H1 (cell line): Measurements from ENCODE around the gene TNS1. TPM values are rescaled to one million over a fixed set of nuclear protein-coding genes. Genes with fewer than 3 reads are reported as not detected.

Experiments
- CTCF ChIA-PET: fragments of 300-600 bp; sonication (Branson Sonifier 250); formaldehyde crosslinking; loops from one replicate; lab custom pipeline; 2021; ENCODE audit not compliant: partially characterized antibody; lab: Charles Lee
- POLR2A ChIA-PET: fragments of 300-600 bp; sonication (Branson Sonifier 250); formaldehyde crosslinking; loops from one replicate; lab custom pipeline; 2021; ENCODE audit warnings: inconsistent platforms; ENCODE audit not compliant: partially characterized antibody; lab: Charles Lee
- DNase-seq, 2 experiments: peaks; one replicate each; pipeline versions ENCODE4 v3.0.0 to v3.0.0-alpha.2; 2010 to 2022; ENCODE audit warnings: low spot score in 2 of 2, low read depth in 1 of 2, mixed read lengths in 1 of 2
- FAIRE-seq: peaks from 2 replicates; lab custom pipeline; 2011; peaks lifted over from hg19 to GRCh38; lab: Jason Lieb, UNC
- H2AFZ ChIP-seq: 2 replicates; pipeline ENCODE4 v1.8.1; 2012; ENCODE audit warnings: low read length, inconsistent platforms
- H2AK5ac ChIP-seq: 2 replicates; pipeline ENCODE4 v1.6.1; 2013; ENCODE audit warnings: low read depth, low read length
- H2BK120ac ChIP-seq: replicated peaks from 2 replicates; pipeline ENCODE3; 2013; ENCODE audit warnings: low read depth, low read length, inconsistent platforms
- H2BK12ac ChIP-seq: 2 replicates; pipeline ENCODE4 v1.6.1; 2013; ENCODE audit warnings: low read depth, low read length
- H2BK15ac ChIP-seq: 2 replicates; pipeline ENCODE4 v1.6.1; 2013; ENCODE audit warnings: low read length
- H2BK20ac ChIP-seq: 2 replicates; pipeline ENCODE4 v1.6.1; 2013; ENCODE audit warnings: low read length
- H2BK5ac ChIP-seq: 2 replicates; pipeline ENCODE4 v1.6.1; 2013; ENCODE audit warnings: low read depth, low read length
- H3K14ac ChIP-seq: 2 replicates; pipeline ENCODE4 v1.6.1; 2013; ENCODE audit warnings: inconsistent platforms; ENCODE audit not compliant: insufficient read length
- H3K18ac ChIP-seq: 2 replicates; pipeline ENCODE4 v1.6.1; 2013; ENCODE audit warnings: low read length; ENCODE audit errors: extremely low read depth
- H3K23ac ChIP-seq: 2 replicates; pipeline ENCODE4 v1.6.1; 2013; ENCODE audit warnings: inconsistent platforms; ENCODE audit not compliant: insufficient read length
- H3K23me2 ChIP-seq: 2 replicates; pipeline ENCODE4 v1.6.1; 2013; ENCODE audit warnings: low read depth, low read length
- H3K27ac ChIP-seq: 2 replicates; pipeline ENCODE4 v1.6.1; 2011; ENCODE audit warnings: low read depth, low read length, inconsistent platforms
- H3K27me3 ChIP-seq, 4 experiments: replicated peaks in 1 of 4; 1 replicate in 1 of 4; 2 replicates in 3 of 4; pipeline versions ENCODE4 v1.6.1 to v1.8.1; 2011 to 2013; ENCODE audit warnings: low read length in 3 of 4, mild to moderate bottlenecking in 3 of 4, inconsistent platforms in 2 of 4, mixed read lengths in 2 of 4, moderate library complexity in 1 of 4; ENCODE audit not compliant: control insufficient read depth in 3 of 4, insufficient read depth in 3 of 4; ENCODE audit errors: extremely low read depth in 1 of 4
- H3K36me3 ChIP-seq, 4 experiments: 2 replicates each; pipeline versions ENCODE4 v1.6.1 to v1.8.1; 2011 to 2013; ENCODE audit warnings: mild to moderate bottlenecking in 4 of 4, low read length in 3 of 4, moderate library complexity in 2 of 4, control low read depth in 1 of 4, inconsistent platforms in 1 of 4; ENCODE audit not compliant: insufficient read depth in 4 of 4, control insufficient read depth in 2 of 4
- H3K4ac ChIP-seq: replicated peaks from 2 replicates; pipeline ENCODE3; 2013; ENCODE audit warnings: low read length, low read depth, mixed read lengths, inconsistent platforms; ENCODE audit not compliant: insufficient read length
- H3K4me1 ChIP-seq, 4 experiments: replicated peaks in 1 of 4; 1 replicate in 1 of 4; 2 replicates in 3 of 4; pipeline versions ENCODE4 v1.6.1 to v1.8.1; 2011 to 2013; ENCODE audit warnings: low read length in 3 of 4, inconsistent platforms in 2 of 4, mixed read lengths in 1 of 4; ENCODE audit not compliant: insufficient read depth in 4 of 4, control insufficient read depth in 3 of 4
- H3K4me2 ChIP-seq, 2 experiments: 2 replicates each; pipeline versions ENCODE4 v1.6.1 to v1.8.1; 2011 to 2013; ENCODE audit warnings: low read depth in 2 of 2, low read length in 2 of 2, control low read depth in 1 of 2, inconsistent platforms in 1 of 2, mild to moderate bottlenecking in 1 of 2; ENCODE audit not compliant: insufficient read depth in 1 of 2
- H3K4me3 ChIP-seq, 4 experiments: fragments of 200-600, 300-600 bp in 1 of 4; sonication (generic), shearing (Covaris generic), sonication (Bioruptor Twin) in 1 of 4; 2 replicates each; pipeline versions ENCODE4 v1.5.1 to v1.8.1; 2011 to 2016; ENCODE audit warnings: low read length in 4 of 4, low read depth in 3 of 4, control low read depth in 2 of 4, inconsistent platforms in 2 of 4, mild to moderate bottlenecking in 2 of 4, mixed read lengths in 1 of 4, moderate library complexity in 1 of 4; ENCODE audit not compliant: insufficient read depth in 2 of 4; ENCODE audit errors: extremely low read depth in 1 of 4
- H3K56ac ChIP-seq: replicated peaks from 2 replicates; pipeline ENCODE3; 2013; ENCODE audit warnings: low read depth, mild to moderate bottlenecking, mixed read lengths, low read length, inconsistent platforms; ENCODE audit not compliant: insufficient read length
- H3K79me1 ChIP-seq: 2 replicates; pipeline ENCODE4 v1.6.1; 2013; ENCODE audit warnings: low read depth, low read length, control low read depth
- H3K79me2 ChIP-seq, 2 experiments: 2 replicates each; pipeline versions ENCODE4 v1.6.1 to v1.8.1; 2012 to 2013; ENCODE audit warnings: low read length in 2 of 2, mild to moderate bottlenecking in 2 of 2, inconsistent platforms in 1 of 2; ENCODE audit not compliant: insufficient read depth in 2 of 2, control insufficient read depth in 1 of 2
- H3K9ac ChIP-seq, 4 experiments: replicated peaks in 1 of 4; 1 replicate in 1 of 4; 2 replicates in 3 of 4; pipeline versions ENCODE4 v1.6.1 to v1.8.1; 2011 to 2013; ENCODE audit warnings: low read depth in 3 of 4, low read length in 3 of 4, control low read depth in 2 of 4, mild to moderate bottlenecking in 2 of 4, moderate library complexity in 2 of 4, inconsistent platforms in 1 of 4; ENCODE audit errors: extremely low read depth in 1 of 4
- H3K9me3 ChIP-seq, 2 experiments: 2 replicates each; pipeline versions ENCODE4 v1.6.1 to v1.8.1; 2012 to 2013; ENCODE audit warnings: mild to moderate bottlenecking in 2 of 2, moderate library complexity in 2 of 2, control low read depth in 1 of 2, inconsistent platforms in 1 of 2, low read depth in 1 of 2, low read length in 1 of 2, mixed read lengths in 1 of 2; ENCODE audit not compliant: insufficient read depth in 2 of 2
- H4K20me1 ChIP-seq, 2 experiments: replicated peaks in 1 of 2; 2 replicates each; pipeline versions ENCODE3 to v1.8.1; 2011 to 2013; ENCODE audit warnings: inconsistent platforms in 2 of 2, low read length in 2 of 2, mild to moderate bottlenecking in 1 of 2; ENCODE audit not compliant: insufficient read depth in 2 of 2, control insufficient read depth in 1 of 2
- H4K5ac ChIP-seq: 2 replicates; pipeline ENCODE4 v1.6.1; 2013; ENCODE audit warnings: low read length, low read depth, mixed read lengths, inconsistent platforms; ENCODE audit not compliant: insufficient read length
- H4K8ac ChIP-seq: 2 replicates; pipeline ENCODE4 v1.8.0; 2013; ENCODE audit warnings: mild to moderate bottlenecking, moderate library complexity, low read length, inconsistent platforms; ENCODE audit not compliant: insufficient read depth; ENCODE audit errors: extremely low read depth
- H4K91ac ChIP-seq: replicated peaks from 2 replicates; pipeline ENCODE3; 2013; ENCODE audit warnings: low read length, mixed read lengths, inconsistent platforms; ENCODE audit not compliant: insufficient read length
- EZH2 ChIP-seq: fragments of 200-600 bp; sonication (generic); IDR thresholded peaks from 2 replicates; pipeline ENCODE4 v1.7.1; 2012; ENCODE audit warnings: low read depth, mild to moderate bottlenecking, moderate library complexity, low read length, inconsistent platforms; ENCODE audit not compliant: severe bottlenecking
- KDM1A ChIP-seq: fragments of 200-600, 300-600 bp; sonication (generic); IDR thresholded peaks from 2 replicates; pipeline ENCODE4 v1.7.1; 2016; ENCODE audit warnings: mild to moderate bottlenecking, low read length, borderline replicate concordance
- KDM4A ChIP-seq: IDR thresholded peaks from one replicate; pipeline ENCODE4 v1.7.1; 2012; ENCODE audit warnings: low read depth, mild to moderate bottlenecking, moderate library complexity, low read length, inconsistent platforms; ENCODE audit not compliant: severe bottlenecking
- RBBP5 ChIP-seq: IDR thresholded peaks from 2 replicates; pipeline ENCODE4 v1.7.1; 2012; ENCODE audit warnings: low read depth, mild to moderate bottlenecking, inconsistent platforms, low read length, moderate library complexity, borderline replicate concordance
- SRF ChIP-seq: IDR thresholded peaks from 2 replicates; pipeline ENCODE4 v1.6.1; 2011; ENCODE audit warnings: mild to moderate bottlenecking, low read depth, low read length, moderate library complexity
- SUZ12 ChIP-seq: fragments of 200-600 bp; sonication (generic); IDR thresholded peaks from 2 replicates; pipeline ENCODE4 v1.6.1; 2012; ENCODE audit warnings: mild to moderate bottlenecking, inconsistent platforms, low read length, moderate library complexity, mixed read lengths
- WGBS, 2 experiments: shearing (Covaris generic) in 1 of 2; methylation state at CpG; one replicate each; pipeline versions ENCODE4 v1.1.6 to v1.1.7; 2013 to 2015; ENCODE audit warnings: low lambda C conversion rate in 2 of 2, mixed read lengths in 2 of 2, inconsistent platforms in 1 of 2, low coverage in 1 of 2, missing lambda C conversion rate in 1 of 2; ENCODE audit not compliant: insufficient replicate concordance in 2 of 2, insufficient coverage in 1 of 2, insufficient read length in 1 of 2; ENCODE audit errors: extremely low coverage in 1 of 2, missing lambda C conversion rate in 1 of 2; 5-methylcytosine and 5-hydroxymethylcytosine counted together
- polyA plus RNA-seq, 7 experiments: library from polyadenylated mRNA; depleted of rRNA in 3 of 7; stranded (reverse) in 5 of 7; unstranded in 2 of 7; fragments of >200 nt in 5 of 7; fragments of 200-250 nt in 2 of 7; gene quantifications; 1 replicate in 5 of 7; 2 replicates in 1 of 7; 4 replicates in 1 of 7; pipeline versions ENCODE4 v1.2.1 to v1.2.3, GENCODE V29; 2011 to 2013; ENCODE audit warnings: missing spikeins in 2 of 7, mixed read lengths in 2 of 7
- total RNA-seq: library from RNA; stranded (reverse); fragmentation: NEBNext Ultra II Directional; extraction: Animal tissue kit (Norgen Biotek cat#: 25700); gene quantifications from 2 replicates; pipeline ENCODE4 v1.2.1, GENCODE V29; 2021

The TNS1 gene
- total and polyA plus RNA-seq, 2 of the 8 experiments (the other 6 are each of a cell fraction or from before 2014, with no cell fraction given) = 1.5 to 5.1 TPM

- peaks cover 6 to 25% (median 20%) of the 10 kb centered on the region in 4 experiments for H3K27me3 ChIP-seq
- peaks cover 17% of the 10 kb centered on the region; the same call in 1 of the 2 replicates for H3K23me2 ChIP-seq
- no peak overlapping the region for H3K27ac ChIP-seq
- CTCF ChIA-PET = interaction anchor here (0.6 to 6.3 kb wide), 40 partner anchors 8 to 285 kb away, joined by 3 to 57 read pairs (median 6); partner anchors contain the start of gene RUFY4
- H4K91ac ChIP-seq = peak overlapping the region; percentile 13
- 13% methylated on average over 45 of the region's 45 CpGs; no CpG with 5 or more reads in 1 of the 2 experiments for WGBS, 2 experiments
- peak overlapping the region; percentile 25 to 63 (median 44); a peak in 7 of 8 replicates for H3K4me3 ChIP-seq
- H3K79me1 ChIP-seq = no peaks in the 10 kb centered on the region
- no peak overlapping the region for H3K56ac ChIP-seq
- DNase-seq (peak in 1 of 2 experiments; percentile 75), FAIRE-seq (no peak)
- no peak overlapping the region for H3K4ac ChIP-seq
- H2BK15ac ChIP-seq = 0 out of 2 replicates have a peak overlapping the region, but pooled peaks have one; percentile 88
- H2BK120ac ChIP-seq = no peak overlapping the region
- H3K9ac ChIP-seq = no peak overlapping the region
- H3K23ac ChIP-seq = no peak overlapping the region
- H2AK5ac ChIP-seq = no peak overlapping the region
- H3K14ac ChIP-seq = no peak overlapping the region
- H4K20me1 ChIP-seq = peaks cover 0 to 8% of the 10 kb centered on the region in 2 experiments
- no peaks in the 10 kb centered on the region for H3K79me2 ChIP-seq
- peak overlapping the region; percentile 76 to 97 for H3K4me2 ChIP-seq
- H4K8ac ChIP-seq = no peak overlapping the region; the same call in 1 of the 2 replicates
- peak; percentile 72 for TF ChIP-seq EZH2
- TF ChIP-seq KDM1A = no peak
- peak; percentile 86 for TF ChIP-seq SUZ12
- no peak for TF ChIP-seq SRF
- TF ChIP-seq KDM4A = peak; percentile 2
- TF ChIP-seq RBBP5 = no peak
- TF ChIP-seq, all 59 proteins: peak for 3
- Histone ChIP-seq H3K4me1 (peaks cover 0 to 13% (median 5%) of the 10 kb centered on the region in 4 experiments; a peak in 5 of 7 replicates), H2BK12ac (peak overlapping the region; percentile 68; the same call in 1 of the 2 replicates), H4K5ac (no peak overlapping the region), H2BK20ac (no peak overlapping the region), H3K9me3 (no peaks in the 10 kb centered on the region), H3K18ac (peak overlapping the region; percentile 78; the same call in 1 of the 2 replicates), H3K36me3 (no peaks in the 10 kb centered on the region), H2AFZ (peak overlapping the region; percentile 91; the same call in 1 of the 2 replicates), H2BK5ac (no peak overlapping the region; the same call in 1 of the 2 replicates)
- POLR2A ChIA-PET = interaction anchor here (0.8 to 1.0 kb wide), 3 partner anchors 19 to 38 kb away, joined by 3 to 4 read pairs (median 3); partner anchors contain the start of gene RUFY4
These were observed 31.0 kb upstream of the TNS1 start for GRCh38 chr2:218033590-218034496.
